ENCODE data around the gene TSKU. TPM values are rescaled to one million over a fixed set of nuclear protein-coding genes. Genes with fewer than 3 reads are reported as not detected.

Gene TSKU
- total and polyA plus RNA-seq, 9 of the 15 experiments (the other 6 are each of a cell fraction or from before 2014, with no cell fraction given): 0.60 to 11.9 (median 8.4) TPM

- 0 out of 2 replicates have a peak, but pooled peaks have one; percentile 28 for TF ChIP-seq ZBTB2 (IDR thresholded peaks at IDR 0.05)
- 0 out of 2 replicates have a peak, but pooled peaks have one; percentile 27 for TF ChIP-seq CREM (IDR thresholded peaks at IDR 0.05; ENCODE audit: low read depth)
- no peak; the same call in 1 of the 2 replicates for TF ChIP-seq EP400 (IDR thresholded peaks at IDR 0.05)
- no peak for TF ChIP-seq NFXL1 (CRISPR knock-in tag; IDR thresholded peaks at IDR 0.05)
- peak in 1 of 2 experiments; percentile 43; a peak in 1 of 4 replicates for TF ChIP-seq RCOR1 (IDR thresholded peaks at IDR 0.05; ENCODE audit: borderline replicate concordance in 1 of 2, low read depth in 2 of 2, low read length in 2 of 2)
- peak in 1 of 2 experiments; percentile 82 for TF ChIP-seq AFF1 (IDR thresholded peaks at IDR 0.05; ENCODE audit: low read depth in 1 of 2, partially characterized antibody in 2 of 2)
- TF ChIP-seq SAP30 (IDR thresholded peaks at IDR 0.05; ENCODE audit: borderline replicate concordance, insufficient read depth, low read depth, low read length, poor library complexity, severe bottlenecking): no peak
- TF ChIP-seq POLR2B (IDR thresholded peaks at IDR 0.05; ENCODE audit: low read depth, partially characterized antibody): peak; percentile 34
- TF ChIP-seq SMAD4 (CRISPR knock-in tag; conservative IDR thresholded peaks at IDR 0.05): peak; percentile 4; the same call in 1 of the 2 replicates
- TF ChIP-seq ARNT (IDR thresholded peaks at IDR 0.05): 0 out of 4 replicates have a peak, but pooled peaks of 1 of the 2 experiments have one; percentile 12
- no peak for TF ChIP-seq PHF20 (IDR thresholded peaks at IDR 0.05; ENCODE audit: partially characterized antibody)
- TF ChIP-seq IRF9 (tag; IDR thresholded peaks at IDR 0.05): no peak
- TF ChIP-seq SMARCA4 (IDR thresholded peaks at IDR 0.05): peak; percentile 17
- TF ChIP-seq OTX1 (CRISPR knock-in tag; IDR thresholded peaks at IDR 0.05): 0 out of 2 replicates have a peak, but pooled peaks have one; percentile 14
- no peak for TF ChIP-seq DNMT1 (IDR thresholded peaks at IDR 0.05)
- peak in 1 of 2 experiments; percentile 73; a peak in 2 of 4 replicates for TF ChIP-seq ETV6 (IDR thresholded peaks at IDR 0.05; ENCODE audit: borderline replicate concordance in 1 of 2, low read depth in 2 of 2, low read length in 1 of 2)
- TF ChIP-seq ETV6 (CRISPR knock-in tag; IDR thresholded peaks at IDR 0.05; ENCODE audit: borderline replicate concordance): no peak
- TF ChIP-seq CBX3 (IDR thresholded peaks at IDR 0.05; ENCODE audit: borderline replicate concordance in 1 of 2, low read length in 2 of 2): peak in 1 of 2 experiments; percentile 17; a peak in 1 of 3 replicates
- TF ChIP-seq MLLT1 (IDR thresholded peaks at IDR 0.05): peak in 1 of 2 experiments; percentile 43; a peak in 1 of 4 replicates
- TF ChIP-seq SPI1 (IDR thresholded peaks at IDR 0.05; ENCODE audit: borderline replicate concordance, low read depth, low read length): peak; percentile 77; the same call in 1 of the 2 replicates
Measured at GRCh38 chr11:76823481-76824028, 40.4 kb downstream of the TSKU start (continued).

Data from K562 (cell line).